Mesothelial cell of epicardium (in vitro differentiated cells): Measurements from ENCODE around the gene OPCML. TPM values are rescaled to one million over a fixed set of nuclear protein-coding genes. Genes with fewer than 3 reads are reported as not detected.

Experiments used
- DNase-seq, 2 experiments: peaks; one replicate each; pipeline ENCODE4 v3.0.0; 2021; ENCODE audit warnings: low spot score in 2 of 2; ENCODE audit not compliant: unreplicated experiment in 2 of 2
- H3K27ac Mint-ChIP-seq: 2 replicates; pipeline ENCODE4 v1.8.0; 2021; ENCODE audit warnings: mixed read lengths
- H3K27me3 Mint-ChIP-seq: 2 replicates; pipeline ENCODE4 v1.8.0; 2021; ENCODE audit warnings: low read depth, mixed read lengths
- H3K36me3 Mint-ChIP-seq: 2 replicates; pipeline ENCODE4 v1.8.0; 2021; ENCODE audit warnings: mixed read lengths
- H3K4me1 Mint-ChIP-seq: 2 replicates; pipeline ENCODE4 v1.8.0; 2021; ENCODE audit warnings: mixed read lengths
- H3K4me3 Mint-ChIP-seq: 2 replicates; pipeline ENCODE4 v1.8.0; 2021; ENCODE audit warnings: mild to moderate bottlenecking, moderate library complexity, mixed read lengths
- H3K9me3 Mint-ChIP-seq: 2 replicates; pipeline ENCODE4 v1.8.0; 2021; ENCODE audit warnings: mixed read lengths
- CTCF ChIP-seq: fragments of 200-600 bp; sonication (generic); IDR thresholded peaks from one replicate; pipeline ENCODE4 v1.5.0; 2021; ENCODE audit warnings: antibody characterized with exemption; ENCODE audit not compliant: unreplicated experiment
- total RNA-seq: library from RNA; stranded (reverse); gene quantifications from 3 replicates; pipeline ENCODE4 v1.2.1, GENCODE V29; 2021

Gene OPCML
- total RNA-seq, 1 donor from 2014 or later: 3.0 TPM

DNA sequence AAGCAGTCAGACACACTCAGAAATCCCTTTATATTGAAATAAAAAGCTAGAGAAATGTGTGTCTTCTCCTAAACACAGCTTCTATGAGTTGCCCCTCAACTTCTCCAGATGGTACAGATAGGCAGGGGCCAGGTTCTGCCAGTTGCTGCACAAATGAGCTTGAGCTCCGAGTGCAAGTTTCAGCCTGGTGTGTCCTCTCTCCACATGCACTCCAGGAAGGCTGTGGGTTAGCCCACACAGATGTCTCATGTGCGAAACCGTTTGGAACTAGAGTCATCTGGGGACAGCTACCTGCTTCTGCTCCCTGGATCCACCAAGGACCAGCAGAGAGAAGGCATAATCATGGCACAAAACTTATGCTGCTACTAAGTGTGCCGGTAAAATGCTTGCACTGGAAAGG lies 812.6 kb downstream of the OPCML start:
- no peak overlapping the region for H3K4me3 Mint-ChIP-seq
- peaks cover 15% of the 10 kb centered on the region for H3K4me1 Mint-ChIP-seq
- no peaks in the 10 kb centered on the region for H3K36me3 Mint-ChIP-seq
- peaks cover 2% of the 10 kb centered on the region for H3K27me3 Mint-ChIP-seq
- TF ChIP-seq CTCF: no peak
- H3K27ac Mint-ChIP-seq: no peak overlapping the region
- H3K9me3 Mint-ChIP-seq: no peaks in the 10 kb centered on the region
- DNase-seq: no peak

DNA sequence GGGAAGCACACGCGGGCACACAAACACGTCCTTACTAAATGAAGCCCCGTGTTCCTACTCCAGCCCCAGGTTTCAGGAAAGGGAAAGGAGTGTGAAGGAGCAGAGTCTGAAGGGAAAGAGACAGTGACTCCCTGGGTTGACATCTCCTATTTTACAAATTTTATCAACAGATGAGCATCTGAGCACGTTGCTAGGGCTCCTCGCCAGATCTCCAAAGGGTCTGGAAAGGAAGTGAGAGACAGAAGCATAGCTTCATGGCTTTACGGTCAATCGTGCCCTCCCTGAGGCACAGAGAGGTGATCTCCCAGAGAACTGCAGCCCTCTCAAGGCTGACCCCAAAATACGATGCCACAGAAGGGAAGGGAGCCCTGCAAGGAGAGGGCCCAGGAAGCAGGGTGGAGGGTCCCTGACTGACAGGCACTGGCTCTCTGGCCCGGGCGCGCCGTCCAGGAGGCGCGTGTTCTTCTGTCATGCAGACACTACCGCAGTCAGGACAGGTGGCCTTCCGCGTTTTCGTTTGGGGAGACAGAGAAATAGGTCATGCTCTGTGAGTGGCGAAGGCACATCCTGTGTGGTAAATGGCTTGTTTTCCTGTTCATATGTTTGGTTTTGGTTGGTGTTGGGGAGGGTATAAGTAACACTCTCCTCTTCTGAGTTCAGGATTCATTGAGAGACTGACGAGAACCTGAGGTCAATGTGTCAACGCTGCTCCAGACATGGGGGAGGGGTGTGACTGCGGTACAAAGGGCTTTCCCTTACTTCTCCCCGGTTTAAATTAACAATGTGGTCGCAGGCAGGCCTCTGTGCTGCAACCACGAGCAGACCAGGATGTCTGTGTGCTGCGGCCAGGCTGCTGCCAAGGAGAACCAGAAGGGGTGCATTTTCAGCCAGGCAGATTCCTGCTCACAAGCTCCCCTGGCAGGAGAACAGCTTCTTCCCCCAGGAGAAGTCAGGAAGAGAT lies 813.3 kb downstream of the OPCML start:
- peaks cover 15% of the 10 kb centered on the region for H3K4me1 Mint-ChIP-seq
- DNase-seq: no peak
- H3K9me3 Mint-ChIP-seq: no peaks in the 10 kb centered on the region
- H3K36me3 Mint-ChIP-seq: no peaks in the 10 kb centered on the region
- H3K27me3 Mint-ChIP-seq: peaks cover 2% of the 10 kb centered on the region
- H3K27ac Mint-ChIP-seq: no peak overlapping the region
- no peak for TF ChIP-seq CTCF
- no peak overlapping the region for H3K4me3 Mint-ChIP-seq

GRCh38 chr11:132717824-132718223 lies 814.5 kb downstream of the OPCML start:
- TF ChIP-seq CTCF: no peak
- no peak overlapping the region for H3K27ac Mint-ChIP-seq

DNA sequence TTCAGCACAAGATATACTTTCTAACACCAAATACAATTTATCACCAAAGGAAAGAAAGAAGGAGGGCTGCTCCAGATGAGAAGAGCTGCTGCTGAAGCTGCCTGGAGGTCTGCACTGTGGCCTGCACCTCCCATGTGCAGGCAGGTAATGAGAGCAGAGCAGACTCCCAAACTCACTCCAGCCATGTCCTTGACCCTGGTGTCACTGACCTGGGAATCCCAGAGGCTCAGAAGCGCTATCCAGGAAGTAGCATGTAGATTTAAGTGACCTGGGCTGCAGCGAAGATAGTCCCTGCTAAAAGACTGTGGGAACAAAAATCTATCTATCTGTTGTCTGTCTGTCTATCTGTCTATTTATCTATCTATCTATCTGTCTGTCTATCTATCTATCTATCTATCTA lies 816.3 kb downstream of the OPCML start:
- Mint-ChIP-seq H3K36me3 (no peaks in the 10 kb centered on the region), H3K9me3 (no peaks in the 10 kb centered on the region), H3K4me3 (no peak overlapping the region), H3K27ac (no peak overlapping the region), H3K4me1 (peaks cover 4% of the 10 kb centered on the region), H3K27me3 (peaks cover 6% of the 10 kb centered on the region)
- no peak for TF ChIP-seq CTCF
- DNase-seq: no peak

More at GRCh38 chr11:132717824-132718223, 814.5 kb downstream of the OPCML start:
- Mint-ChIP-seq H3K4me3 (no peak overlapping the region), H3K36me3 (no peaks in the 10 kb centered on the region), H3K4me1 (peaks cover 11% of the 10 kb centered on the region), H3K27me3 (peaks cover 2% of the 10 kb centered on the region), H3K9me3 (no peaks in the 10 kb centered on the region)
- DNase-seq: no peak

DNA sequence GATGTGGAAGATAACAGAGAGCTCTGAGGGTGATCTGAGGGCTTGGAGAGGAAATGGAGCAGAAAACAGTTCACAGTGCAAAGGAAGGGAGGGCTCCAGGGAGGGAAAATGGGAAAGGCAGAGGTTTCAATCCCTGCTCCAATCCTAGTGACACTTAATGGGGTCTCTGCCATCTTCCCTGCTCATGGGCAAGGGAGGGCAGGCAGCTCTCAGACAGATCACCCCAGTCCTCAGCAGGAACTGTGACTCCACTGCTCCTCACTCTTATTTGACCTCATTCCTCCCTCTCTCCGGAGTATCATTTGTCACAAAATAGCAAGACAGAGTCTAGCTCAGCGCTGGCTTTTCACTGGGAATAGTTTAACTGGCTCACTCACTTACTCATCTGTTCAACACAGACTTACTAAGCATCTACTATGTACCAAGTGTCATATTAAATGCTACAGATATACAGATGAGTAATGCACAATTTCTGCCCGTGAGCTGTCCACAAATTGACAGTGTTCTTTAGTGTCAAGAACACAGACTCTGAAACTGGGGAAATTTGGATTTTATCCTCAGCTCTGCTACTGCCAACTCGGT lies 817.4 kb downstream of the OPCML start:
- Mint-ChIP-seq H3K27me3 (peaks cover 10% of the 10 kb centered on the region), H3K4me3 (no peak overlapping the region), H3K27ac (no peak overlapping the region), H3K4me1 (peaks cover 4% of the 10 kb centered on the region), H3K36me3 (no peaks in the 10 kb centered on the region), H3K9me3 (no peaks in the 10 kb centered on the region)
- no peak for TF ChIP-seq CTCF
- no peak for DNase-seq
